Loucy (cell line): ENCODE data around the gene TMEM19.

Experiments
- H2AFZ ChIP-seq: fragments of 200-600 bp; sonication (generic); 2 replicates; pipeline ENCODE4 v1.6.0; 2016; ENCODE audit warnings: antibody characterized with exemption, mild to moderate bottlenecking, low read length, moderate library complexity
- H3F3A ChIP-seq: fragments of 200-600 bp; 2 replicates; pipeline ENCODE4 v1.6.0; 2016; ENCODE audit warnings: antibody characterized with exemption, low read depth, mild to moderate bottlenecking
- H3K27me3 ChIP-seq: fragments of 200-600 bp; sonication (generic); 2 replicates; pipeline ENCODE4 v1.6.1; 2014; ENCODE audit warnings: low read length, mild to moderate bottlenecking; ENCODE audit not compliant: insufficient read depth, poor library complexity, severe bottlenecking
- H3K36me3 ChIP-seq: fragments of 200-600 bp; sonication (generic); 2 replicates; pipeline ENCODE4 v1.6.1; 2016; ENCODE audit warnings: low read length; ENCODE audit not compliant: insufficient read depth
- H3K4me1 ChIP-seq: fragments of 200-600 bp; sonication (generic); 2 replicates; pipeline ENCODE4 v1.5.1; 2014; ENCODE audit warnings: low read length, mild to moderate bottlenecking; ENCODE audit not compliant: insufficient read depth, poor library complexity, severe bottlenecking
- H3K4me2 ChIP-seq: fragments of 200-600 bp; sonication (generic); 2 replicates; pipeline ENCODE4 v1.6.0; 2014; ENCODE audit warnings: antibody characterized with exemption, low read length, low read depth, mild to moderate bottlenecking; ENCODE audit not compliant: poor library complexity, severe bottlenecking
- H3K4me3 ChIP-seq: fragments of 200-600 bp; sonication (generic); 2 replicates; pipeline ENCODE4 v1.5.1; 2014; ENCODE audit warnings: low read length, mild to moderate bottlenecking, mixed read lengths; ENCODE audit not compliant: poor library complexity, severe bottlenecking
- H3K79me2 ChIP-seq: fragments of 200-600 bp; sonication (generic); 2 replicates; pipeline ENCODE4 v1.6.1; 2014; ENCODE audit warnings: low read length; ENCODE audit not compliant: insufficient read depth
- H3K9ac ChIP-seq: fragments of 200-600 bp; sonication (generic); 2 replicates; pipeline ENCODE4 v1.6.0; 2014; ENCODE audit warnings: mild to moderate bottlenecking, low read depth, low read length, moderate library complexity; ENCODE audit not compliant: poor library complexity, severe bottlenecking
- H3K9me2 ChIP-seq: fragments of 200-600 bp; sonication (generic); replicated peaks from 2 replicates; pipeline ENCODE4 v1.6.1; 2016; ENCODE audit warnings: low read depth, low read length, mixed read lengths
- H3K9me3 ChIP-seq: fragments of 200-600 bp; sonication (generic); 2 replicates; pipeline ENCODE4 v1.6.1; 2014; ENCODE audit warnings: mild to moderate bottlenecking, antibody characterized with exemption, low read length, low read depth; ENCODE audit not compliant: insufficient read depth
- H4K20me1 ChIP-seq: fragments of 200-600 bp; sonication (generic); 2 replicates; pipeline ENCODE4 v1.6.0; 2014; ENCODE audit warnings: antibody characterized with exemption, low read length, mild to moderate bottlenecking; ENCODE audit not compliant: insufficient read depth, poor library complexity, severe bottlenecking
- EZH2phosphoT487 ChIP-seq: fragments of 200-600 bp; IDR thresholded peaks from 2 replicates; pipeline ENCODE4 v1.6.1; 2018; ENCODE audit warnings: antibody characterized with exemption, mild to moderate bottlenecking, moderate library complexity, borderline replicate concordance
- TF ChIP-seq, protein P1 (sequence below): fragments of 200-600 bp; sonication (generic); conservative IDR thresholded peaks from 2 replicates; pipeline ENCODE4 v1.5.1; 2014; ENCODE audit warnings: mild to moderate bottlenecking, antibody characterized with exemption, low read length

The TMEM19 gene

DNA sequence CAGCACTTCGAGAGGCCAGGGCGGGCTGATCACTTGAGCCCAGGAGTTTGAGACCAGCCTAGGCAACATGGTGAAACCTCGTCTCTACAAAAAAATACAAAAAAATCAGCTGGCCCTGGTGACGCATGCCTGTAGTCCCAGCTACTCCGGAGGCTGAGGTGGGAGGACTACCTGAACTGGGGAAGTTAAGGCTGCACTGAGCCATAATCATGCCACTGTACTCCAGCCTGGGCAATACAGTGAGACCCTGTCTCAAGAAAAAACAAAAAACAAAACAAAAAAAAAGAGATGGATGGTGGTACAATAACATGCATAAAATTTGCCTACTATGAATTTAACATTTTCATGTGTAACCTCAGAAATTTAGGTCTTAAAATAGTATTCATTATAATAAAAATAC lies 19.6 kb upstream of the TMEM19 start:
- H3K4me1 ChIP-seq: peaks cover 32% of the 10 kb centered on the region
- no peak overlapping the region for H2AFZ ChIP-seq
- TF ChIP-seq EZH2phosphoT487: no peak
- TF ChIP-seq, protein P1, sequence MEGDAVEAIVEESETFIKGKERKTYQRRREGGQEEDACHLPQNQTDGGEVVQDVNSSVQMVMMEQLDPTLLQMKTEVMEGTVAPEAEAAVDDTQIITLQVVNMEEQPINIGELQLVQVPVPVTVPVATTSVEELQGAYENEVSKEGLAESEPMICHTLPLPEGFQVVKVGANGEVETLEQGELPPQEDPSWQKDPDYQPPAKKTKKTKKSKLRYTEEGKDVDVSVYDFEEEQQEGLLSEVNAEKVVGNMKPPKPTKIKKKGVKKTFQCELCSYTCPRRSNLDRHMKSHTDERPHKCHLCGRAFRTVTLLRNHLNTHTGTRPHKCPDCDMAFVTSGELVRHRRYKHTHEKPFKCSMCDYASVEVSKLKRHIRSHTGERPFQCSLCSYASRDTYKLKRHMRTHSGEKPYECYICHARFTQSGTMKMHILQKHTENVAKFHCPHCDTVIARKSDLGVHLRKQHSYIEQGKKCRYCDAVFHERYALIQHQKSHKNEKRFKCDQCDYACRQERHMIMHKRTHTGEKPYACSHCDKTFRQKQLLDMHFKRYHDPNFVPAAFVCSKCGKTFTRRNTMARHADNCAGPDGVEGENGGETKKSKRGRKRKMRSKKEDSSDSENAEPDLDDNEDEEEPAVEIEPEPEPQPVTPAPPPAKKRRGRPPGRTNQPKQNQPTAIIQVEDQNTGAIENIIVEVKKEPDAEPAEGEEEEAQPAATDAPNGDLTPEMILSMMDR: no peak
- peak overlapping the region; percentile 84 for H3K4me2 ChIP-seq
- H3K9ac ChIP-seq: peak overlapping the region; percentile 91
- no peaks in the 10 kb centered on the region for H3K9me3 ChIP-seq
- no peaks in the 10 kb centered on the region for H3K27me3 ChIP-seq
- H3F3A ChIP-seq: no peaks in the 10 kb centered on the region
- H3K9me2 ChIP-seq: no peaks in the 10 kb centered on the region
- H3K36me3 ChIP-seq: no peaks in the 10 kb centered on the region
- H3K4me3 ChIP-seq: peak overlapping the region; percentile 80
- peaks cover 25% of the 10 kb centered on the region for H4K20me1 ChIP-seq
- H3K79me2 ChIP-seq: peaks cover 49% of the 10 kb centered on the region

GRCh38 chr12:71671311-71671710 lies 14.6 kb upstream of the TMEM19 start:
- Histone ChIP-seq H3K4me2 (no peak overlapping the region), H3F3A (no peaks in the 10 kb centered on the region), H3K79me2 (peaks cover 6% of the 10 kb centered on the region), H3K9me3 (no peaks in the 10 kb centered on the region), H4K20me1 (no peaks in the 10 kb centered on the region), H3K4me3 (no peak overlapping the region), H2AFZ (no peak overlapping the region), H3K9ac (no peak overlapping the region), H3K36me3 (no peaks in the 10 kb centered on the region), H3K9me2 (no peaks in the 10 kb centered on the region), H3K27me3 (no peaks in the 10 kb centered on the region), H3K4me1 (peaks cover 5% of the 10 kb centered on the region)
- no peak for TF ChIP-seq EZH2phosphoT487

GRCh38 chr12:71671816-71672215 lies 14.1 kb upstream of the TMEM19 start:
- H4K20me1 ChIP-seq: no peaks in the 10 kb centered on the region
- no peaks in the 10 kb centered on the region for H3K9me3 ChIP-seq
- no peak overlapping the region for H3K4me3 ChIP-seq
- no peaks in the 10 kb centered on the region for H3K9me2 ChIP-seq
- H3K4me2 ChIP-seq: no peak overlapping the region
- H3K27me3 ChIP-seq: no peaks in the 10 kb centered on the region
- no peaks in the 10 kb centered on the region for H3K36me3 ChIP-seq
- TF ChIP-seq EZH2phosphoT487: no peak
- TF ChIP-seq, protein P1: no peak
- peaks cover 5% of the 10 kb centered on the region for H3K4me1 ChIP-seq
- 0 out of 2 replicates have a peak, but pooled peaks cover 6% of the 10 kb centered on the region for H3K79me2 ChIP-seq
- H3K9ac ChIP-seq: no peak overlapping the region
- no peaks in the 10 kb centered on the region for H3F3A ChIP-seq
- H2AFZ ChIP-seq: no peak overlapping the region

DNA sequence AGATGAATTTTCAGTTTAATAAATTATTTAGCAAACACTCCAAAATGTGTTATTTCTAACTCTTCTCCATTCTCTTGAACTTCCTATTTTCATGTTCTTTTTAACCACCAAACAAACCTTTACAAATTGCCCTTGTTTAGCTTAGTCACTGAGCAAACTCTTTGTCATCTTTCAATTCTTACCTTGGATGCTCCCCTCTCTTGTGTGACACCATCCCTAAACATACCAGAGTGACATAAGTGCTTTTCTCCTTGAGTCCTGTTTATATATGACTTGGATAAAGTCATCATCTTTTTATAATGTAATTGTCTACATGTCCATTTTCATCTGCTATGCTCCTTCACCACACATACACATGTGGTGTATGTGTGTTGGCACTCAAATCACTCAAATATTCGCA lies 3.4 kb upstream of the TMEM19 start:
- Histone ChIP-seq H3K9ac (no peak overlapping the region), H3K4me1 (peaks cover 14% of the 10 kb centered on the region), H3K9me2 (no peaks in the 10 kb centered on the region), H3K79me2 (peaks cover 11% of the 10 kb centered on the region), H3K36me3 (no peaks in the 10 kb centered on the region), H3K27me3 (no peaks in the 10 kb centered on the region), H3F3A (no peaks in the 10 kb centered on the region), H3K4me3 (no peak overlapping the region), H3K9me3 (no peaks in the 10 kb centered on the region), H2AFZ (no peak overlapping the region), H3K4me2 (no peak overlapping the region), H4K20me1 (no peaks in the 10 kb centered on the region)
- TF ChIP-seq EZH2phosphoT487: no peak
- TF ChIP-seq, protein P1: no peak
